K562 (cell line): ENCODE results near the gene PBRM1. TPM values are rescaled to one million over a fixed set of nuclear protein-coding genes. Genes with fewer than 3 reads are reported as not detected.

Experiments used
- BMI1 ChIP-seq: fragments of 150-350 bp; IDR thresholded peaks from 2 replicates; pipeline ENCODE4 v1.6.1; 2014; ENCODE audit warnings: low read length
- CBX1 ChIP-seq: sonication (generic); IDR thresholded peaks from 2 replicates; pipeline ENCODE4 v1.6.1; 2016; ENCODE audit warnings: antibody characterized with exemption, low read depth, mild to moderate bottlenecking
- CREB1 ChIP-seq, 2 experiments: sonication (generic) in 1 of 2; formaldehyde crosslinking in 1 of 2; IDR thresholded peaks; 2 replicates each; pipeline versions ENCODE4 v1.6.1 to v1.8.0; 2012 to 2022; ENCODE audit warnings: inconsistent platforms in 1 of 2, mild to moderate bottlenecking in 1 of 2, missing genetic modification reagents in 1 of 2, moderate library complexity in 1 of 2
- DPF2 ChIP-seq: fragments of 450-650 bp; IDR thresholded peaks from 2 replicates; pipeline ENCODE4 v1.6.1; 2016
- GABPA ChIP-seq: fragments of 200-800 bp; sonication (Bioruptor generic); conservative IDR thresholded peaks from 2 replicates; pipeline ENCODE4 v1.6.1; 2016; ENCODE audit warnings: low read depth, missing genetic modification characterization, missing compliant biosample characterization
- HDAC6 ChIP-seq: IDR thresholded peaks from 2 replicates; pipeline ENCODE4 v1.6.1; 2012; ENCODE audit warnings: low read depth, mild to moderate bottlenecking, control low read depth, inconsistent platforms, low read length, moderate library complexity
- MYBL2 ChIP-seq, 2 experiments: fragments of 450-650 bp in 1 of 2; sonication (generic) in 1 of 2; formaldehyde crosslinking in 1 of 2; IDR thresholded peaks; 2 replicates each; pipeline versions ENCODE4 v1.6.1 to v1.8.1; 2017 to 2022; ENCODE audit warnings: borderline replicate concordance in 1 of 2, inconsistent platforms in 1 of 2, low read depth in 1 of 2, mild to moderate bottlenecking in 1 of 2, missing genetic modification reagents in 1 of 2, moderate library complexity in 1 of 2
- MYNN ChIP-seq, 2 experiments: sonication (generic); formaldehyde crosslinking in 1 of 2; IDR thresholded peaks; 2 replicates each; pipeline versions ENCODE4 v1.5.0 to v1.6.1; 2016 to 2020; ENCODE audit warnings: antibody characterized with exemption in 1 of 2, missing genetic modification reagents in 1 of 2
- NR2C1 ChIP-seq, 2 experiments: fragments of 450-650 bp; IDR thresholded peaks; 2 replicates each; pipeline ENCODE4 v1.6.1; 2017; ENCODE audit warnings: mild to moderate bottlenecking in 2 of 2, antibody characterized with exemption in 1 of 2, inconsistent platforms in 1 of 2, missing compliant biosample characterization in 1 of 2, missing genetic modification characterization in 1 of 2
- OTX1 ChIP-seq: fragments of 450-650 bp; formaldehyde crosslinking; IDR thresholded peaks from 2 replicates; pipeline ENCODE4 v1.4.0; 2022; ENCODE audit warnings: mild to moderate bottlenecking
- SMARCA4 ChIP-seq: fragments of 450-650 bp; IDR thresholded peaks from 2 replicates; pipeline ENCODE4 v1.6.1; 2016
- TCF7L2 ChIP-seq: fragments of 150-350 bp; IDR thresholded peaks from 2 replicates; pipeline ENCODE4 v1.6.1; 2016; ENCODE audit warnings: low read depth, mild to moderate bottlenecking, low read length, moderate library complexity
- ZC3H8 ChIP-seq: fragments of 450-650 bp; IDR thresholded peaks from 2 replicates; pipeline ENCODE4 v1.6.1; 2017
- ZNF140 ChIP-seq: fragments of 250-450 bp; sonication (Bioruptor Pico); IDR thresholded peaks from 2 replicates; pipeline ENCODE4 v1.8.0; 2021; ENCODE audit warnings: moderate library complexity, mild to moderate bottlenecking, inconsistent platforms
- ZNF444 ChIP-seq: fragments of 250-450 bp; sonication (Bioruptor Pico); IDR thresholded peaks from 2 replicates; pipeline ENCODE4 v1.4.0; 2020; ENCODE audit warnings: mild to moderate bottlenecking, moderate library complexity
- ZNF507 ChIP-seq: conservative IDR thresholded peaks from 2 replicates; pipeline ENCODE4 v1.6.1; 2017; ENCODE audit warnings: missing genetic modification characterization, missing compliant biosample characterization
- polyA plus RNA-seq, 8 experiments: library from polyadenylated mRNA; depleted of rRNA in 4 of 8; stranded (reverse) in 5 of 8; unstranded in 3 of 8; fragments of >200 nt; fragmentation: Nextera tagmentation in 2 of 8; fragmentation: Illumina TruSeq in 1 of 8; extraction: Ambion mirVana in 2 of 8; extraction: Trizol in 1 of 8; gene quantifications; 2 replicates each; pipeline versions ENCODE4 v1.2.1 to v1.2.3, GENCODE V29; 2011 to 2014; ENCODE audit warnings: inconsistent platforms in 1 of 8, missing spikeins in 1 of 8
- total RNA-seq, 7 experiments: library from RNA; depleted of rRNA in 6 of 7; stranded (reverse); fragments of >200 nt in 6 of 7; fragmentation: Illumina TruSeq in 2 of 7; extraction: Trizol in 2 of 7; gene quantifications; 2 replicates each; pipeline versions ENCODE4 v1.2.1 to v1.2.3, GENCODE V29; 2011 to 2021; ENCODE audit warnings: low replicate concordance in 1 of 7
- TF ChIP-seq, protein P1 (sequence below): fragments of 450-650 bp; conservative IDR thresholded peaks from 2 replicates; pipeline ENCODE4 v1.6.1; 2016; ENCODE audit warnings: missing genetic modification characterization, low read depth, mild to moderate bottlenecking, missing compliant biosample characterization, moderate library complexity
- TF ChIP-seq, protein P2 (sequence below): fragments of 450-650 bp; IDR thresholded peaks from 2 replicates; pipeline ENCODE4 v1.6.1; 2017; ENCODE audit warnings: mild to moderate bottlenecking, moderate library complexity
- TF ChIP-seq, protein P3 (sequence below): fragments of 250-450 bp; sonication (Bioruptor Pico); IDR thresholded peaks from 2 replicates; pipeline ENCODE4 v1.8.0; 2021; ENCODE audit warnings: mild to moderate bottlenecking, moderate library complexity
- TF ChIP-seq, protein P4 (sequence below): fragments of 200-400 bp; formaldehyde crosslinking; IDR thresholded peaks from 2 replicates; pipeline ENCODE4 v1.6.1; 2017; ENCODE audit warnings: mild to moderate bottlenecking, low read depth, low read length, moderate library complexity
- TF ChIP-seq, protein P5 (sequence below): IDR thresholded peaks from 2 replicates; pipeline ENCODE4 v1.6.1; 2012; ENCODE audit warnings: low read depth, low read length, improper control_type of control experiment, borderline replicate concordance

The PBRM1 gene
- total and polyA plus RNA-seq, 9 of the 15 experiments (the other 6 are each of a cell fraction or from before 2014, with no cell fraction given): 3.9 to 31.8 (median 19.0) TPM

DNA sequence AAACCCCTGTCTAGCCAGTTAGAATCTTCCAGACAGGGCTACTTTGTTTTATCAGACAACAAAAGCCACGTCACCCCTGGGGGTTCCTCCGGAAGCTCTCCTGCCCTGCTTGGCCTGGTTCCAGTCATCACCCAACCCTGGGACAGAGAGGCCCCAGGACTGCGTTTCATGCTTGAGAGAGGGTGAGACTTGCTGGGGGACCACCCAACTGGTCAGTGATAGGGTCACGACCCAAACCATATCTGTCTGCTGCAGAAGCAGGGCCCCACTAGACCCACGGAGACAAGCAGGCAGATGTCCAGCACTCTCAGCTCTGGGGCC lies 153.2 kb downstream of the PBRM1 start (continued):
- TF ChIP-seq, protein P1, sequence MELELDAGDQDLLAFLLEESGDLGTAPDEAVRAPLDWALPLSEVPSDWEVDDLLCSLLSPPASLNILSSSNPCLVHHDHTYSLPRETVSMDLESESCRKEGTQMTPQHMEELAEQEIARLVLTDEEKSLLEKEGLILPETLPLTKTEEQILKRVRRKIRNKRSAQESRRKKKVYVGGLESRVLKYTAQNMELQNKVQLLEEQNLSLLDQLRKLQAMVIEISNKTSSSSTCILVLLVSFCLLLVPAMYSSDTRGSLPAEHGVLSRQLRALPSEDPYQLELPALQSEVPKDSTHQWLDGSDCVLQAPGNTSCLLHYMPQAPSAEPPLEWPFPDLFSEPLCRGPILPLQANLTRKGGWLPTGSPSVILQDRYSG: no peak
- peak; percentile 70 for TF ChIP-seq GABPA (tag)
- TF ChIP-seq DPF2: peak; percentile 67
- TF ChIP-seq ZNF507 (tag): no peak
- no peak for TF ChIP-seq ZNF444 (CRISPR knock-in tag)
- TF ChIP-seq SMARCA4: 0 out of 2 replicates have a peak, but pooled peaks have one; percentile 45
- TF ChIP-seq, protein P2, sequence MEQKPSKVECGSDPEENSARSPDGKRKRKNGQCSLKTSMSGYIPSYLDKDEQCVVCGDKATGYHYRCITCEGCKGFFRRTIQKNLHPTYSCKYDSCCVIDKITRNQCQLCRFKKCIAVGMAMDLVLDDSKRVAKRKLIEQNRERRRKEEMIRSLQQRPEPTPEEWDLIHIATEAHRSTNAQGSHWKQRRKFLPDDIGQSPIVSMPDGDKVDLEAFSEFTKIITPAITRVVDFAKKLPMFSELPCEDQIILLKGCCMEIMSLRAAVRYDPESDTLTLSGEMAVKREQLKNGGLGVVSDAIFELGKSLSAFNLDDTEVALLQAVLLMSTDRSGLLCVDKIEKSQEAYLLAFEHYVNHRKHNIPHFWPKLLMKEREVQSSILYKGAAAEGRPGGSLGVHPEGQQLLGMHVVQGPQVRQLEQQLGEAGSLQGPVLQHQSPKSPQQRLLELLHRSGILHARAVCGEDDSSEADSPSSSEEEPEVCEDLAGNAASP: no peak
- TF ChIP-seq ZC3H8: no peak
- no peak for TF ChIP-seq MYNN (IDR thresholded peaks at IDR 0.05)
- TF ChIP-seq MYNN (CRISPR knock-in tag; IDR thresholded peaks at IDR 0.05): no peak
- TF ChIP-seq BMI1: no peak
- TF ChIP-seq, protein P3, sequence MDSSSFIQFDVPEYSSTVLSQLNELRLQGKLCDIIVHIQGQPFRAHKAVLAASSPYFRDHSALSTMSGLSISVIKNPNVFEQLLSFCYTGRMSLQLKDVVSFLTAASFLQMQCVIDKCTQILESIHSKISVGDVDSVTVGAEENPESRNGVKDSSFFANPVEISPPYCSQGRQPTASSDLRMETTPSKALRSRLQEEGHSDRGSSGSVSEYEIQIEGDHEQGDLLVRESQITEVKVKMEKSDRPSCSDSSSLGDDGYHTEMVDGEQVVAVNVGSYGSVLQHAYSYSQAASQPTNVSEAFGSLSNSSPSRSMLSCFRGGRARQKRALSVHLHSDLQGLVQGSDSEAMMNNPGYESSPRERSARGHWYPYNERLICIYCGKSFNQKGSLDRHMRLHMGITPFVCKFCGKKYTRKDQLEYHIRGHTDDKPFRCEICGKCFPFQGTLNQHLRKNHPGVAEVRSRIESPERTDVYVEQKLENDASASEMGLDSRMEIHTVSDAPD (CRISPR knock-in tag): no peak
- TF ChIP-seq NR2C1 (IDR thresholded peaks at IDR 0.05): 0 out of 2 replicates have a peak, but pooled peaks have one; percentile 21
- 0 out of 2 replicates have a peak, but pooled peaks have one; percentile 17 for TF ChIP-seq NR2C1 (tag; IDR thresholded peaks at IDR 0.05)
- TF ChIP-seq CREB1 (IDR thresholded peaks at IDR 0.05): peak; percentile 18; the same call in 1 of the 2 replicates
- no peak for TF ChIP-seq CREB1 (CRISPR knock-in tag; IDR thresholded peaks at IDR 0.05)
- TF ChIP-seq, protein P4, sequence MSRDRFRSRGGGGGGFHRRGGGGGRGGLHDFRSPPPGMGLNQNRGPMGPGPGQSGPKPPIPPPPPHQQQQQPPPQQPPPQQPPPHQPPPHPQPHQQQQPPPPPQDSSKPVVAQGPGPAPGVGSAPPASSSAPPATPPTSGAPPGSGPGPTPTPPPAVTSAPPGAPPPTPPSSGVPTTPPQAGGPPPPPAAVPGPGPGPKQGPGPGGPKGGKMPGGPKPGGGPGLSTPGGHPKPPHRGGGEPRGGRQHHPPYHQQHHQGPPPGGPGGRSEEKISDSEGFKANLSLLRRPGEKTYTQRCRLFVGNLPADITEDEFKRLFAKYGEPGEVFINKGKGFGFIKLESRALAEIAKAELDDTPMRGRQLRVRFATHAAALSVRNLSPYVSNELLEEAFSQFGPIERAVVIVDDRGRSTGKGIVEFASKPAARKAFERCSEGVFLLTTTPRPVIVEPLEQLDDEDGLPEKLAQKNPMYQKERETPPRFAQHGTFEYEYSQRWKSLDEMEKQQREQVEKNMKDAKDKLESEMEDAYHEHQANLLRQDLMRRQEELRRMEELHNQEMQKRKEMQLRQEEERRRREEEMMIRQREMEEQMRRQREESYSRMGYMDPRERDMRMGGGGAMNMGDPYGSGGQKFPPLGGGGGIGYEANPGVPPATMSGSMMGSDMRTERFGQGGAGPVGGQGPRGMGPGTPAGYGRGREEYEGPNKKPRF: no peak
- TF ChIP-seq, protein P5, sequence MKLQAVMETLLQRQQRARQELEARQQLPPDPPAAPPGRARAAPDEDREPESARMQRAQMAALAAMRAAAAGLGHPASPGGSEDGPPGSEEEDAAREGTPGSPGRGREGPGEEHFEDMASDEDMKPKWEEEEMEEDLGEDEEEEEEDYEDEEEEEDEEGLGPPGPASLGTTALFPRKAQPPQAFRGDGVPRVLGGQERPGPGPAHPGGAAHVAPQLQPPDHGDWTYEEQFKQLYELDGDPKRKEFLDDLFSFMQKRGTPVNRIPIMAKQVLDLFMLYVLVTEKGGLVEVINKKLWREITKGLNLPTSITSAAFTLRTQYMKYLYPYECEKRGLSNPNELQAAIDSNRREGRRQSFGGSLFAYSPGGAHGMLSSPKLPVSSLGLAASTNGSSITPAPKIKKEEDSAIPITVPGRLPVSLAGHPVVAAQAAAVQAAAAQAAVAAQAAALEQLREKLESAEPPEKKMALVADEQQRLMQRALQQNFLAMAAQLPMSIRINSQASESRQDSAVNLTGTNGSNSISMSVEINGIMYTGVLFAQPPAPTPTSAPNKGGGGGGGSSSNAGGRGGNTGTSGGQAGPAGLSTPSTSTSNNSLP: no peak
- no peak for TF ChIP-seq ZNF140
- 0 out of 2 replicates have a peak, but pooled peaks have one; percentile 35 for TF ChIP-seq TCF7L2
- TF ChIP-seq OTX1 (CRISPR knock-in tag): no peak
- TF ChIP-seq CBX1: no peak
- TF ChIP-seq HDAC6: no peak
- no peak for TF ChIP-seq MYBL2 (IDR thresholded peaks at IDR 0.05; ENCODE audit: low read depth)
- no peak for TF ChIP-seq MYBL2 (CRISPR knock-in tag; IDR thresholded peaks at IDR 0.05; ENCODE audit: borderline replicate concordance)
